Caco-2 (cell line): Measurements from ENCODE around the gene LRRC49. TPM values are rescaled to one million over a fixed set of nuclear protein-coding genes. Genes with fewer than 3 reads are reported as not detected.

Experiments used
- BruUV-seq: library from RNA; stranded (reverse); fragments of 400-500 nt; replicated peaks from 2 replicates; lab custom pipeline; 2021; lab: Mats Ljungman, UMichigan
- CTCF ChIA-PET: fragments of 300-600 bp; sonication (Branson Sonifier 250); formaldehyde crosslinking; loops from one replicate; lab custom pipeline; 2022; ENCODE audit warnings: antibody characterized with exemption; lab: Charles Lee
- POLR2A ChIA-PET: fragments of 300-600 bp; sonication (Branson Sonifier 250); formaldehyde crosslinking; loops from one replicate; lab custom pipeline; 2022; ENCODE audit warnings: antibody characterized with exemption; lab: Charles Lee
- DNase-seq, 2 experiments: peaks; one replicate each; pipeline versions ENCODE4 v3.0.0 to v3.0.0-alpha.2; 2020 to 2022
- H3K27me3 ChIP-seq: replicated peaks from 2 replicates; pipeline ENCODE4 v1.6.0; 2011; ENCODE audit warnings: low read length; ENCODE audit not compliant: control insufficient read depth, insufficient read depth
- H3K36me3 ChIP-seq: 2 replicates; pipeline ENCODE4 v1.5.1; 2011; ENCODE audit warnings: low read length; ENCODE audit not compliant: control insufficient read depth, insufficient read depth
- H3K4me1 ChIP-seq: fragments of 250-450 bp; sonication (Bioruptor Pico); 2 replicates; pipeline ENCODE4 v1.5.1; 2020; ENCODE audit warnings: mild to moderate bottlenecking
- H3K4me3 ChIP-seq: 2 replicates; pipeline ENCODE4 v1.5.1; 2011; ENCODE audit warnings: low read depth, mild to moderate bottlenecking, control low read depth, low read length
- H3K9me3 ChIP-seq: fragments of 250-450 bp; sonication (Bioruptor Pico); 2 replicates; pipeline ENCODE4 v1.5.1; 2020; ENCODE audit warnings: mild to moderate bottlenecking, moderate library complexity
- H3K27ac Mint-ChIP-seq: one replicate; pipeline ENCODE4 v1.8.0; 2022; ENCODE audit warnings: mixed read lengths; ENCODE audit not compliant: unreplicated experiment
- H3K27me3 Mint-ChIP-seq: one replicate; pipeline ENCODE4 v1.8.0; 2022; ENCODE audit warnings: mixed read lengths; ENCODE audit not compliant: insufficient read depth, unreplicated experiment
- H3K36me3 Mint-ChIP-seq: one replicate; pipeline ENCODE4 v1.8.0; 2022; ENCODE audit warnings: mild to moderate bottlenecking, mixed read lengths; ENCODE audit not compliant: insufficient read depth, unreplicated experiment
- H3K4me1 Mint-ChIP-seq: one replicate; pipeline ENCODE4 v1.8.0; 2022; ENCODE audit warnings: low read depth, mixed read lengths; ENCODE audit not compliant: unreplicated experiment
- H3K4me3 Mint-ChIP-seq: one replicate; pipeline ENCODE4 v1.8.0; 2022; ENCODE audit warnings: mild to moderate bottlenecking, moderate library complexity, mixed read lengths; ENCODE audit not compliant: unreplicated experiment
- H3K9me3 Mint-ChIP-seq: one replicate; pipeline ENCODE4 v1.8.0; 2022; ENCODE audit warnings: mixed read lengths; ENCODE audit not compliant: unreplicated experiment
- CTCF ChIP-seq, 2 experiments: fragments of 200-600 bp in 1 of 2; IDR thresholded peaks; 1 replicate in 1 of 2; 2 replicates in 1 of 2; pipeline versions ENCODE4 v1.5.1 to v1.8.0; 2011 to 2022; ENCODE audit warnings: antibody characterized with exemption in 1 of 2, control low read depth in 1 of 2, inconsistent platforms in 1 of 2, low read depth in 1 of 2, low read length in 1 of 2, mild to moderate bottlenecking in 1 of 2, moderate library complexity in 1 of 2; ENCODE audit not compliant: insufficient read depth in 1 of 2, severe bottlenecking in 1 of 2, unreplicated experiment in 1 of 2
- intact Hi-C: fragments of 100-400 bp; cut with micrococcal nuclease; formaldehyde crosslinking; loops from one replicate; pipeline ENCODE4 v1.10.0; 2022; ENCODE audit not compliant: unreplicated experiment
- total RNA-seq: library from RNA; stranded (reverse); gene quantifications from 2 replicates; pipeline ENCODE4 v1.2.3, GENCODE V29; 2022

LRRC49 gene
- total RNA-seq, 1 experiment from 2014 or later, result 0.82 TPM

- peaks cover 6% of the 10 kb centered on the region for H3K4me1 Mint-ChIP-seq
- Histone ChIP-seq H3K9me3 (0 out of 2 replicates have a peak, but pooled peaks cover 4% of the 10 kb centered on the region), H3K36me3 (no peaks in the 10 kb centered on the region), H3K4me1 (no peaks in the 10 kb centered on the region), H3K27me3 (no peaks in the 10 kb centered on the region), H3K4me3 (no peak overlapping the region)
- ChIA-PET CTCF (interaction anchor here (0.6 kb wide), 1 partner anchor 1749 kb away, joined by 3 read pairs; no protein-coding TSS in a partner anchor), POLR2A (no interaction called here)
- no peaks in the 10 kb centered on the region for H3K36me3 Mint-ChIP-seq
- no peak overlapping the region for H3K4me3 Mint-ChIP-seq
- peaks cover 7% of the 10 kb centered on the region for H3K27me3 Mint-ChIP-seq
- intact Hi-C loops, result no loop called here
- no peak for TF ChIP-seq CTCF (IDR thresholded peaks at IDR 0.05; ENCODE audit: insufficient read depth in 1 of 2, low read depth in 1 of 2, low read length in 1 of 2, severe bottlenecking in 1 of 2, unreplicated experiment in 1 of 2)
- no peak overlapping the region for H3K27ac Mint-ChIP-seq
- DNase-seq, result no peak
- no peaks in the 10 kb centered on the region for H3K9me3 Mint-ChIP-seq
- no TSS peak for BruUV-seq
Measured at GRCh38 chr15:70962084-70962483, 69.5 kb downstream of the LRRC49 start.

DNA sequence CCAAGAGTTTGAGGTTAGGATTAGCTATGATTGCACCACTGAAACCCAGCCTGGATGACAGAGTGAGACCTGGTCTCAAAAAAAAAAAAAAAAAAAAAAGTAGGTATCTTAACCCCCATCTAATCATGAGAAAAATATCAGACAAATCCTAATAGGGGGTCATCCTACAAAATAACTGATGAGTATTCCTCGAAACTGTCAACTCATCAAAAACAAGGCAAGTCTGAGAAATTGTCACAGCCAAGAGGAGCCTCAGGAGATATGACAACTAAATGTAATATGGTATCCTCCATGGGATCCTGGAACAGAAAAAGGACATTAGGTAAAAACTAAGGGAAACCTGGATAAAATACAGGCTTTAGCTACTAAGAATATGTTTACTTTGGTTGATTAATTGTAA lies 70.6 kb downstream of the LRRC49 start:
- H3K4me3 ChIP-seq, result no peak overlapping the region
- no peaks in the 10 kb centered on the region for H3K36me3 Mint-ChIP-seq
- peaks cover 10% of the 10 kb centered on the region for H3K4me1 Mint-ChIP-seq
- H3K27me3 ChIP-seq, result no peaks in the 10 kb centered on the region
- ChIA-PET CTCF (interaction anchor here (0.5 to 0.6 kb wide), 2 partner anchors 139 to 781 kb away, joined by 5 read pairs; no protein-coding TSS in a partner anchor), POLR2A (no interaction called here)
- H3K4me3 Mint-ChIP-seq, result no peak overlapping the region
- 0 out of 2 replicates have a peak, but pooled peaks cover 4% of the 10 kb centered on the region for H3K9me3 ChIP-seq
- no TSS peak for BruUV-seq
- intact Hi-C loops, result no loop called here
- no peaks in the 10 kb centered on the region for H3K4me1 ChIP-seq
- no peaks in the 10 kb centered on the region for H3K9me3 Mint-ChIP-seq
- DNase-seq, result no peak
- TF ChIP-seq CTCF (IDR thresholded peaks at IDR 0.05; ENCODE audit: insufficient read depth in 1 of 2, low read depth in 1 of 2, low read length in 1 of 2, severe bottlenecking in 1 of 2, unreplicated experiment in 1 of 2), result no peak
- H3K27ac Mint-ChIP-seq, result no peak overlapping the region
- peaks cover 4% of the 10 kb centered on the region for H3K27me3 Mint-ChIP-seq
- no peaks in the 10 kb centered on the region for H3K36me3 ChIP-seq

GRCh38 chr15:70964058-70964457 lies 71.4 kb downstream of the LRRC49 start:
- H3K36me3 Mint-ChIP-seq, result no peaks in the 10 kb centered on the region
- peaks cover 3% of the 10 kb centered on the region for H3K27me3 Mint-ChIP-seq
- no peak overlapping the region for H3K4me3 Mint-ChIP-seq
- no peak for TF ChIP-seq CTCF (IDR thresholded peaks at IDR 0.05; ENCODE audit: insufficient read depth in 1 of 2, low read depth in 1 of 2, low read length in 1 of 2, severe bottlenecking in 1 of 2, unreplicated experiment in 1 of 2)
- intact Hi-C loops, result no loop called here
- Histone ChIP-seq H3K4me3 (no peak overlapping the region), H3K27me3 (no peaks in the 10 kb centered on the region), H3K9me3 (0 out of 2 replicates have a peak, but pooled peaks cover 4% of the 10 kb centered on the region), H3K36me3 (no peaks in the 10 kb centered on the region), H3K4me1 (no peaks in the 10 kb centered on the region)
- H3K27ac Mint-ChIP-seq, result no peak overlapping the region
- no peaks in the 10 kb centered on the region for H3K9me3 Mint-ChIP-seq
- CTCF ChIA-PET, result no interaction called here
- DNase-seq, result no peak
- POLR2A ChIA-PET, result no interaction called here
- peaks cover 10% of the 10 kb centered on the region for H3K4me1 Mint-ChIP-seq
- no TSS peak for BruUV-seq
